Colonic mucosa (tissue), 4 donors: ENCODE measurements around the gene UMPS. TPM values are rescaled to one million over a fixed set of nuclear protein-coding genes. Genes with fewer than 3 reads are reported as not detected.
"Not testable (repeated sequence)": the region's sequence is repeated elsewhere in the genome, so short reads cannot be mapped to it uniquely, and the experiment has no call there.

ENCODE experiments used
- DNase-seq: peaks from one replicate; pipeline ENCODE4 v3.0.0-alpha.2; 2020
- H3K27ac ChIP-seq: fragments of 200-600 bp; one replicate; pipeline ENCODE4 v1.8.0; 2021
- H3K27me3 ChIP-seq: fragments of 200-600 bp; one replicate; pipeline ENCODE4 v1.8.0; 2021
- H3K36me3 ChIP-seq: fragments of 200-600 bp; one replicate; pipeline ENCODE4 v1.8.0; 2021
- H3K4me1 ChIP-seq: fragments of 200-600 bp; one replicate; pipeline ENCODE4 v1.8.0; 2021; ENCODE audit warnings: mild to moderate bottlenecking
- H3K4me3 ChIP-seq: fragments of 200-600 bp; one replicate; pipeline ENCODE4 v1.8.0; 2021
- H3K9ac ChIP-seq, 2 donors: one replicate each; pipeline ENCODE4 v1.7.0; 2013; ENCODE audit warnings: control low read depth in 2 of 2, low read depth in 2 of 2, low read length in 2 of 2
- H3K9me3 ChIP-seq: fragments of 200-600 bp; one replicate; pipeline ENCODE4 v1.8.0; 2021
- intact Hi-C: fragments of 100-400 bp; cut with DNase I; formaldehyde crosslinking; loops from one replicate; pipeline ENCODE4 v1.14.1; 2022
- total RNA-seq, 2 donors: library from RNA; stranded (reverse); fragmentation: NEBNext Ultra II Directional in 1 of 2; extraction: Animal tissue kit (Norgen Biotek cat#: 25700) in 1 of 2; gene quantifications; one replicate each; pipeline ENCODE4 v1.2.1, GENCODE V29; 2021
- TF ChIP-seq, protein P1 (sequence below): fragments of 200-600 bp; IDR thresholded peaks from one replicate; pipeline ENCODE4 v1.8.0; 2022; ENCODE audit warnings: antibody characterized with exemption, mild to moderate bottlenecking
- donor health status: healthy.
- donor health status: DM: no; HTN: no; CAD: no.
- donor health status: DM: no; HTN: no; CAD: no.

The UMPS gene
- total RNA-seq, 2 donors from 2014 or later: 23.4 to 37.7 TPM

DNA sequence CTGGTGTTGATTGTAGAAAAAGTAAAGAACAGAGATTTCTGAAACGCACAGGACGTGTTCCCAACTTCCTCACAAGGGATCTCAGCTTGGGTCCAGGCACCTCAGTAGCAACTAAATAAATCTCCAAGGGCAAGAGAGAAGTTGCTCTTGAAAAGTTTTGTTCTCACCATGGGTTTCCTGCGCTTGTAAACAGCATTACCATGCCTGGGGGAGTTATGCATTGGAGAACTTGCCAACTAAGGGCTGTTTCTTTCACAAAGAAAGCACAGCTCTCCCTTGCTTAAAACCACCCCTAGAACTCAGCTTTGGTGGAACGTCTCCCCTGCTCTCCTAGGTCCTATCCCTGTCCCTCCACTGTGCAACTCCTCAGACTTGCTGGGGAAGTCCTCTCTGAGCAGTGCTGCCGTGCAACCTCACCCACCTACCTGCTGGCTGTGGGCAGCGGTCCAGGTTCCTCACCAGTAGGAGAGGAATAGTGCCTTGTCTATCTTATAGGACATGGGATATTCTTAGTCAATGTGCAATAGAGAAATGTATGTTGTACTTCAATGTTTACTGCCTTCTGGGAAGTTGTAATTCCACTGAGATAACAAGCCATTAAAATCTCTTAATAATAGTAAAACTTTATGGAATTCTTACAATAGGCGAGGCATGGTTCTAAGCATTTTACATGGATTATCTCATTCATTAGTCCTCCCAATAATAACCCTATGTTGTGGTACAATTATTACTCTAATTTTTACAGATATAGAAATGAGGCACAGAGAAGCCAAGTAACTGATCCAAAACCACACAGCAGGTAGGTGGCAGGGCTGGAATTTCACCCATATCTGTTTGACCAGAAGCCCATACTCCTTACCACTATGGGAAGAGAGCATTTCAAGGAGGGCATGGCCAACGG, 51.5 kb downstream of the UMPS start:
- intact Hi-C loops: no loop called here
- Histone ChIP-seq H3K27ac (peak overlapping the region; percentile 25), H3K27me3 (no peaks in the 10 kb centered on the region), H3K9me3 (no peaks in the 10 kb centered on the region), H3K9ac (peak overlapping the region; percentile 23 to 27), H3K4me1 (peaks cover 3% of the 10 kb centered on the region), H3K4me3 (no peak overlapping the region), H3K36me3 (no peaks in the 10 kb centered on the region)
- TF ChIP-seq, protein P1, sequence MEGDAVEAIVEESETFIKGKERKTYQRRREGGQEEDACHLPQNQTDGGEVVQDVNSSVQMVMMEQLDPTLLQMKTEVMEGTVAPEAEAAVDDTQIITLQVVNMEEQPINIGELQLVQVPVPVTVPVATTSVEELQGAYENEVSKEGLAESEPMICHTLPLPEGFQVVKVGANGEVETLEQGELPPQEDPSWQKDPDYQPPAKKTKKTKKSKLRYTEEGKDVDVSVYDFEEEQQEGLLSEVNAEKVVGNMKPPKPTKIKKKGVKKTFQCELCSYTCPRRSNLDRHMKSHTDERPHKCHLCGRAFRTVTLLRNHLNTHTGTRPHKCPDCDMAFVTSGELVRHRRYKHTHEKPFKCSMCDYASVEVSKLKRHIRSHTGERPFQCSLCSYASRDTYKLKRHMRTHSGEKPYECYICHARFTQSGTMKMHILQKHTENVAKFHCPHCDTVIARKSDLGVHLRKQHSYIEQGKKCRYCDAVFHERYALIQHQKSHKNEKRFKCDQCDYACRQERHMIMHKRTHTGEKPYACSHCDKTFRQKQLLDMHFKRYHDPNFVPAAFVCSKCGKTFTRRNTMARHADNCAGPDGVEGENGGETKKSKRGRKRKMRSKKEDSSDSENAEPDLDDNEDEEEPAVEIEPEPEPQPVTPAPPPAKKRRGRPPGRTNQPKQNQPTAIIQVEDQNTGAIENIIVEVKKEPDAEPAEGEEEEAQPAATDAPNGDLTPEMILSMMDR: no peak
- DNase-seq: no peak

DNA sequence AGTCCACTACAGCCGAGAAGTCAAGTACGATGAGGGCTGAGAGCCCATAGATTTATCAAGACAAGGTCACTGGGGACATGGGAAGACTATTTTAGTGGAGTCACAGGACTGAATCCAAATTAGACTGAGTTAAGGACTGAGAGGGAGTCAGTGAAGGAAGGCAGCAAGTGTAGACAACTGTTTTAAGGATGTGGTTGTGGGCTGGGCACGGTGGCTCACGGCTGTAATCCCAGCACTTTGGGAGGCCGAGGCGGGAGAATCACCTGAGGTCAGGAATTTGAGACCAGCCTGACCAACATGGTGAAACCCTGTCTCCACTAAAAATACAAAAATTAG, 52.1 kb downstream of the UMPS start:
- H3K27me3 ChIP-seq, H3K4me3 ChIP-seq, H3K27ac ChIP-seq, H3K4me1 ChIP-seq, H3K36me3 ChIP-seq, DNase-seq, intact Hi-C loops, H3K9me3 ChIP-seq, H3K9ac ChIP-seq: not testable (repeated sequence)

DNA sequence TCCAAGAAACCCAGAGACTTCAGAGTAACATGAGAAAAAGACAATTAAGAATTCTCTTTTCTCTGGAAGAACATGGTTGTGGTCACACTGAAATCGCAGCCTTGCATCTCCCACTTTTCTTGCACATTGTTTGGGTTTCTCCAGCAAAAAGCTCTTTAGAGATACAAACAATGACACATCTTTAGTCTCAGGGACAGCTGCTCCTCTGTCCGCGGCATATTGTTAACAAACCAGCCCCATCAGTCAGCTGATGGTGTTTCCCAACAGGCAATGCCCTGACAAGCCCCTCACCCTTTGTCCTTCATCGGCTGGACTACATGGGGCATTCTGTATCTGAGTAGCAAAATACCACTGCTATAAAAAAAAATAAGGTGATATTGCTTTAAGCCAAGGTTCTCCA, 53.4 kb downstream of the UMPS start:
- H3K4me1 ChIP-seq: peaks cover 3% of the 10 kb centered on the region
- TF ChIP-seq, protein P1: no peak
- no peak for DNase-seq
- H3K4me3 ChIP-seq: no peak overlapping the region
- intact Hi-C loops: no loop called here
- no peak overlapping the region for H3K27ac ChIP-seq
- no peaks in the 10 kb centered on the region for H3K27me3 ChIP-seq
- no peaks in the 10 kb centered on the region for H3K9me3 ChIP-seq
- H3K36me3 ChIP-seq: no peaks in the 10 kb centered on the region
- H3K9ac ChIP-seq: no peak overlapping the region

DNA sequence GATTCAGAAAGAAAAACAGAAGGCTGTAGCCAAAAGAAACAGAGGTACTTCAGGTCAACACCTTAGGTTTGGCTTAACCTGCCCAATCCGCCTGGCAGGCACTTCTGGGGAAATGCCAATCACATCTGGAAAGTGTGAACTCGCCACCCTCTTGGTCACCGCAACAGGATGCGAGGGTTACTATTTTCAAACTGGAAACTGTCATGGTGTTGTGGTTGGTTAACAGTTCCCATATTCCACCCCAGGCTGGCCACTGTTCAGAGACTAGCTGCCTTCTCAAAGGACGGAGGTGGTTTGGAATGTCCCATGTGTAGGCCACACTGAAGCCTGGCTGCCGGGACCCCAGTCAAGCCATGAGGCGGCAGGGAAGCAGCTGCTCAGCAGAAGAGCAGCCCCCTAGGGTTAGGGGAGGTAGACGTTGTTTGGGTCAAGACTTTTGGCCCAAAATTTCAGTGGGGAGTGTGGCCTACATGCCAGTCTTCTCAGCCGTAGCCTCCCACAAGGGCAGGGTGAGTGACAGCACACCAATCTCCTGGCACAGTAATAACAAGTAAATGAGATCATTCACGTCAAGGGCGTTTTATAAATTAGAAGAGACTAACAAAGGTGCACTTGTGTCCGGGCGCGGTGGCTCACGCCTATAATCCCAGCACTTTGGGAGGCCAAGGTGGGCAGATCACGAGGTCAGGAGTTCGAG, 54.6 kb downstream of the UMPS start:
- TF ChIP-seq, protein P1: no peak
- no peak for DNase-seq
- Histone ChIP-seq H3K27ac (no peak overlapping the region), H3K9ac (no peak overlapping the region), H3K4me1 (peaks cover 3% of the 10 kb centered on the region), H3K9me3 (no peaks in the 10 kb centered on the region), H3K4me3 (no peak overlapping the region), H3K27me3 (no peaks in the 10 kb centered on the region), H3K36me3 (no peaks in the 10 kb centered on the region)
- intact Hi-C loops: no loop called here

DNA sequence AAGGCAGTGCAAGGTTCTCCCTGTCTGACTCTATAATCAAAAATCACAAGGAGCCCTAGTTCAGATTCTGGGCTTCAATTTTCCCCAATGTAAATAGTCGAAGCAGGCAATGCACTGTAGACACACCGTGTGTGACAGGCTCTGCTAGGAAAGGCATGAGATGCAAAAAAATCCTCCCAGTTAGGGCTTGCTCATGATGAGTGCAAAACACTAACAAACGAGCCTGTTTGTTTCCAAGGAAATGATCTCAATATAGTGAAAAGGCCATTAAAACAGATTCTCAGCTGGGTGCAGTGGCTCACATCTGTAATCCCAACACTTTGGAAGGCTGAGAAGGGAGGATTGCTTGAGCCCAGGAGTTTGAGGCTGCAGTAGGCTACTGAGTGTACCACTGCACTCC, 55.7 kb downstream of the UMPS start:
- Histone ChIP-seq H3K4me3 (no peak overlapping the region), H3K9me3 (no peaks in the 10 kb centered on the region), H3K9ac (no peak overlapping the region), H3K27ac (peak overlapping the region; percentile 11), H3K36me3 (no peaks in the 10 kb centered on the region), H3K4me1 (peaks cover 3% of the 10 kb centered on the region), H3K27me3 (no peaks in the 10 kb centered on the region)
- no peak for DNase-seq
- intact Hi-C loops: no loop called here
- TF ChIP-seq, protein P1: no peak
